ENCODE results near the gene KIAA1671.

Gene KIAA1671

GRCh38 chr22:25084405-25085107 lies 132.0 kb downstream of the KIAA1671 start:
- no peak for DNase-seq (ENCODE audit: extremely low read depth in 1 of 2, low read depth in 1 of 2)

DNA sequence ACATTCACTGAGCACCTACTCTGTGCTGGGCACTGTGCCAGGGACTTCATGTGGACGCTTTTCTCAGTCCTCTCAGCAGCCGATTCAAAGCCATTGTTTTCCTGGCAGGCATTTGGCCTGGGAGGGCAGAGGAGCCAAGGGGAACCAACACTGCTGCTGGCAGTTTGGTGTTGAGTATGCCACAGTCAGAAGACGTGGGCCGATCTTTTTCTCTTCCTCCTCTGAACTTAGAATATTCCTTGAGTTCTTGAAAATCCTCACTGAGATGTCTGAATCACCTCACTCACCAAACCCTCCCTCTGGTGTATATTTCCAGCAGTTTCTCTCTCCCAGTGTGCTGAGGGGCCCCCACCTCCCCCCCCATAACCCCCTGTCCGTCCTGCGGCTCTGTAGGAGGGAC lies 132.6 kb downstream of the KIAA1671 start:
- no peak for DNase-seq (ENCODE audit: extremely low read depth in 1 of 2, low read depth in 1 of 2)

GRCh38 chr22:25085930-25086901 lies 133.7 kb downstream of the KIAA1671 start:
- no peak for DNase-seq (ENCODE audit: extremely low read depth in 1 of 2, low read depth in 1 of 2)

DNA sequence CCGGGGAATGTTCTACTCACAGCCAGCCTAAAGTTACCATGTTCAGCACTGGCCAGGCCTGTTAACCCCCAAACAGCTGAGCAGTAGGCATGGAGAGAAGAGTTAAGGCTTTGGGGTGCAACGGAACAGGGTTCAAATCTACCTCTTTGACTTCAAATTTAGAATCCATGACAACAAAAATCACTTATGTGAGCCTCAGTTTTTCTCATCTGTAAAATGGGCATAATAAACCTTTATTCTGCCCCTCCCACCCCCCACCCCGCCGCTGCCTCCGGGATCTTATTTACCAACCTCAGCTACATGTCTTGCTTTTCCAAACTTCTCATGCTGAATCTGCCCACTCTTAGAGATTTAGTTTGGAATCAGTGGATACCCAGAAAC lies 134.4 kb downstream of the KIAA1671 start:
- no peak for DNase-seq (ENCODE audit: extremely low read depth in 1 of 2, low read depth in 1 of 2)

- no peak for DNase-seq (ENCODE audit: extremely low read depth in 1 of 2, low read depth in 1 of 2)
Observed at GRCh38 chr22:25090225-25090890, 137.8 kb downstream of the KIAA1671 start.

GRCh38 chr22:25091458-25091857 lies 138.9 kb downstream of the KIAA1671 start:
- DNase-seq (ENCODE audit: extremely low read depth in 1 of 2, low read depth in 1 of 2), result no peak

DNA sequence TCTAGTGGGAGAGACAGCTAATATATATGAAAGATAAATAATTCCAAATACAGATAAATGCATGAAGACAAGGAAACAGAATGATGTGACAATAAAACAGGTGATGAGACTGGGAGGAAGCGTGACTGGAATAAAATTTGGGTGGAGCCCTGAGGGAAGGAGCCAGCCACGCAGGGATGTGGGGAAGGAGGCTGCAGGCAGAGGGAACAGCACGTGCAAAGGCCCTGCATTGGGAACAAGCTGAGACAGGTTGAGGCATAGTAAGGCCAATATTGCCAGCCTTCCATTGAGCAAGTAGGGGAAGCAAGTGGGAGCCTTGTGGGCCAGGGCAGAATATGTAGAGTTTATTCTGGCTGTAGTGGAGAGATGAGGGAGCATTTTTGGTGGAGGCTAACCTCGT lies 139.6 kb downstream of the KIAA1671 start:
- DNase-seq (ENCODE audit: extremely low read depth in 1 of 2, low read depth in 1 of 2), result no peak

DNA sequence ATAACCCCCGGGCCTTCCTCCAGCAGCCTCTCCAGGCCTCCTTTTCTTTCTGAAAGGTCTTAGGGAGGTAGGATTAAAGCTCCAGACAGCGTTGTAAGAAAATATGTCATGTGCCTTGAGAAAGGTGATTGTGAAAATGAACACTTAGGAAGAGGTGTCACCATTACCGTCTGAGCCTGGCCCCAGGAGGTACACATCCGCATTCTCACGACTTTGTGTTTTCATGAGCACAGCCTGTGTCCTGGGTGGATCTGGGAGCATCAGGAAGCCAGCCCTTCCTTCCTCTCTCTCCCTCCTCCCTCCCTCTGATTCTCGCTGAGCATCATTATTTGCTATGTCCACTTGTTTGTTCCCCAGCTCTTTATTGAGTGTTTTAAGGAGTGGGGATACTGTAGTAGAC lies 142.1 kb downstream of the KIAA1671 start:
- DNase-seq (ENCODE audit: extremely low read depth in 1 of 2, low read depth in 1 of 2), result no peak

DNA sequence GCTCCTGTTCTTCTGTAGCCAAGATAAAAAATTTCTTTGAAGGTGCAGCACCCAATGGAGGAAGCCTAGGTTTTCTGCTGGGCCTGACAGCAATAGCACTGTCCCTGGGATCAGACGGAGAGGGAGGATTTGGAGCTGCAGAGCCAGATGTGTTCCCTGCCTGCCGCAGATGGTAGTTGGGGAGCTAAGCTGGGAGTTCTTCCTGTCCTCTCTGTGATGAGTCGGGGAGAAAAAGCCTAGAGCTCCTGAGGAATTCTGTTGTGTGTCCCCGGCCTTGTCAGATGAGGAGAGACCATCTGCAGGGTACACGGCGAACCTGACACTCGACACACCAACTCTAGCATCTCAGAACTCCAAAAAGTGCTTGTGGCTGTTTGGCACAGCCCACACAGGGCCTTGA lies 143.4 kb downstream of the KIAA1671 start:
- DNase-seq (ENCODE audit: extremely low read depth in 1 of 2, low read depth in 1 of 2), result no peak

- no peak for DNase-seq (ENCODE audit: extremely low read depth in 1 of 2, low read depth in 1 of 2)
Observed at GRCh38 chr22:25096638-25097405, 144.3 kb downstream of the KIAA1671 start.

- no peak for DNase-seq (ENCODE audit: extremely low read depth in 1 of 2, low read depth in 1 of 2)
Observed at GRCh38 chr22:25098445-25099081, 146.0 kb downstream of the KIAA1671 start.

DNA sequence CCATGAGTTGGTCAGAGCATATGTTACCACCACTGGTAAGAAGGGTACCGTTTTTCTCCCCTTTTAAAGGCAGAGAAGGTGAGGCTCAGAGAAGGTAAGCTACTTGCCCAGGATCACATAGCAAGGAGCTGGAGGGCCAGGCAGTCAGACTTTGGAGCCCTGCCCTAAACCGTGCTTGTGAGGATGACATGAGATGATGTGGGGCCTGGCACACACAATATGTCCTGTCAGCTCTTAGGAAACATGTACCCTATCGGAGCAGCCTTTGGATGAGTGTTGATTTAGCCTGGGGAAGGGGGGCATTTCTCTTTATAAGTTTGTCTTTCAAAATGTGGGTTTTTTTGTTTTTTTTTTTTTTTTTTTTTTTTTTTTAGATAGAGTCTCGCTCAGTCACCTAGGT lies 146.7 kb downstream of the KIAA1671 start:
- no peak for DNase-seq (ENCODE audit: extremely low read depth in 1 of 2, low read depth in 1 of 2)

DNA sequence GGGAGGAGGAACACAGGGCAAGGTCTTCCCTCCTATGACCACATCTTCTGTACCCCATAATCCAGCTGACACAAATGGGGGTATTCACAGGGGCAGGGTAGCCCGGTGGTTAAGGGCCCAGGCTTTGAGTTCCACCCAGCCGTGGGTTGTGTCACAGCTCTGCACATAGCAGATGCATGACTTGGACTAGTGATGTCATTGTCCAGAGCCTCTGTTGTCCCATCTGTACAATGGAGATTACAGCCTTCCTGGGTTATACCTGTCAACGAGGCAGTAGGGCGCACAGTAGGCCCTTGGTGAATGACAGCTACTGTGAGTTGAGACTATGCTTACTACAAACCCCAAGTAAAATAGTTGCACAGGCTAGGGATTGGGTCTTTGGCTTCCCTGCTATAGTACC lies 147.9 kb downstream of the KIAA1671 start:
- no peak for DNase-seq (ENCODE audit: extremely low read depth in 1 of 2, low read depth in 1 of 2)

DNA sequence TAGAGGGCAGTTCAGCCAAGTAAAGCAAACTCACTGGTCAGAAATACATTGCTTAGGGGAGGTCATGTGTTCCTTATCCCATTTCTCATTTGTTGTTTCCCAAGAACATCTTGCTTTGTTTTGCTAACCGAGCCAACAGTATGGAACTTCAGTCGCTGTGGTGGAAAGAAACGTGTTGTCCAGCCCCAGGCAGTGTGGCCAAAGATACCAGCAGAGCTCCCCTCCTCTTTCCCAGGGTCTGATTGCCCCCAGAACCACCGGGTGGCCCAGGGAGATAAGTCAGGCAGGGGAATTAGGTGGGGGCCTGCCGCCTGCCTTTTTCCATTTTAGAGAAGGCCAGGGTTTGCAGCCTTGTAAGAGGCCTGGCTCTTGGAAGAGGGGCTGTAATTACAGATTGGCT lies 148.4 kb downstream of the KIAA1671 start:
- DNase-seq (ENCODE audit: extremely low read depth in 1 of 2, low read depth in 1 of 2), result no peak

- DNase-seq (ENCODE audit: extremely low read depth in 1 of 2, low read depth in 1 of 2), result no peak
Observed at GRCh38 chr22:25101501-25101900, 149.0 kb downstream of the KIAA1671 start.

DNA sequence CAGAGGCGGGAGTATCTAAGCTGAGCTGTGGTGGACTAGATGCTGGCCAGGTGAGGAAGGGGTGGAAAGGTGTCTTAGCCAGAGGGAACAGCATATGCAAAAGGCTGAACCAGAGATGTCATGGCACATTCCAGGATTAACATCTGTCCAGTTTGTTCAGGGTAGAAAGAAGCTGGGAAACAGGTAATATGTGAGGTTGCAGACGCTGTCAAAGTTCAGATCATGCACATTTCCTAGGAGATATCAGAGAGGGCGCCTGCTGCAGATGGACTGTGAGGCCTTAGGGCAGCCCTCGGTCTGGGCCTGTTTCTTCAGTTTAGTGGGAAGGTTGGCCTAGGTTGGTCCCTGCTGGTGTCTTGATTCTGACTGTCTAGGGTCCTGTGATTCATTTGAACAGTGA lies 149.5 kb downstream of the KIAA1671 start:
- DNase-seq (ENCODE audit: extremely low read depth in 1 of 2, low read depth in 1 of 2), result no peak

GRCh38 chr22:25102722-25103121 lies 150.2 kb downstream of the KIAA1671 start:
- DNase-seq (ENCODE audit: extremely low read depth in 1 of 2, low read depth in 1 of 2), result no peak

GRCh38 chr22:25104367-25104766 lies 151.9 kb downstream of the KIAA1671 start:
- no peak for DNase-seq (ENCODE audit: extremely low read depth in 1 of 2, low read depth in 1 of 2)

DNA sequence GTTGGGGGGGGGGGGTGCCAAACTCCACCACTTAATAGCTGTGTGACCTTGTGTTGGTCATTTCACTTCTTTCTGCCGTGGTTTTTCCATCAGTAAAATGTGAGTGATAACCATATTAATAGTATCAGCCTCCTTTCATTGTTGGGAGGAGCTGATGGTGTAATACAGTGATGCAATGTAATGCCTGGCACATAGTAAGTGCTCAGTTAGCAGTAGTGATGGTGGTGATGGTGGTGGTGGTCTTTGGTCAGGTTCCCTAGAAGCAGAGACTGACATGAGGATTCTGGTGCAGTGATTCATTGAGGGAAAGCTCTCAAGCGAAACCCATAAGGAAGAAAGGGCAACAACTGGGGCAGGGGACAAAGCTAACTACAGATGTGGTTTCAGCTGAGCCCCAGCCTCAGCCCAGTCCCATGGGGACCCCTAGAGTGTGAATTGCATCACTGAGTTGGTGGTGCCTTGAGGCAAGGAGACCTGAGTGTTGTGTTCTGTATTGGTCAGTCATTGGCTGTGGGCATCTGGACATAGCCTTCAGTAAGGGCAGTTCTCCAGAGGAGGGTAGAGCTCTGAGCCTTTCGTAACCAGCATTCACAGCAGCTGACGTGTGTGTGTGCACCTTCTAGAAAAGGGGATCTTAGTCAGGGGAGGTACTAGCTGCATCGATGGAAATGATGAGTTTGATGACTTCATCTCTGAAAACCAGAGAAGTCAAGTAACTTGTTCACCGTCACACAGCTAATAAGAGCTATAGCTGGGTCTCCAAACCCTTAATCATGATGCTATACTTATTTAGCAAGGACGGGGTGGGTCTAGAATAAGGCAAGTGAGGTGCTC lies 153.5 kb downstream of the KIAA1671 start:
- DNase-seq (ENCODE audit: extremely low read depth in 1 of 2, low read depth in 1 of 2), result no peak

All from stimulated activated CD8-positive, alpha-beta memory T cell treated with anti-CD3 and anti-CD28 coated beads, Interleukin-7, amount 100 ng/mL, for 48 hours (primary cell).